ENCODE measurements around the gene PRR33.
"Not testable (repeated sequence)": the region's sequence is repeated elsewhere in the genome, so short reads cannot be mapped to it uniquely, and the experiment has no call there.

The PRR33 gene

DNA sequence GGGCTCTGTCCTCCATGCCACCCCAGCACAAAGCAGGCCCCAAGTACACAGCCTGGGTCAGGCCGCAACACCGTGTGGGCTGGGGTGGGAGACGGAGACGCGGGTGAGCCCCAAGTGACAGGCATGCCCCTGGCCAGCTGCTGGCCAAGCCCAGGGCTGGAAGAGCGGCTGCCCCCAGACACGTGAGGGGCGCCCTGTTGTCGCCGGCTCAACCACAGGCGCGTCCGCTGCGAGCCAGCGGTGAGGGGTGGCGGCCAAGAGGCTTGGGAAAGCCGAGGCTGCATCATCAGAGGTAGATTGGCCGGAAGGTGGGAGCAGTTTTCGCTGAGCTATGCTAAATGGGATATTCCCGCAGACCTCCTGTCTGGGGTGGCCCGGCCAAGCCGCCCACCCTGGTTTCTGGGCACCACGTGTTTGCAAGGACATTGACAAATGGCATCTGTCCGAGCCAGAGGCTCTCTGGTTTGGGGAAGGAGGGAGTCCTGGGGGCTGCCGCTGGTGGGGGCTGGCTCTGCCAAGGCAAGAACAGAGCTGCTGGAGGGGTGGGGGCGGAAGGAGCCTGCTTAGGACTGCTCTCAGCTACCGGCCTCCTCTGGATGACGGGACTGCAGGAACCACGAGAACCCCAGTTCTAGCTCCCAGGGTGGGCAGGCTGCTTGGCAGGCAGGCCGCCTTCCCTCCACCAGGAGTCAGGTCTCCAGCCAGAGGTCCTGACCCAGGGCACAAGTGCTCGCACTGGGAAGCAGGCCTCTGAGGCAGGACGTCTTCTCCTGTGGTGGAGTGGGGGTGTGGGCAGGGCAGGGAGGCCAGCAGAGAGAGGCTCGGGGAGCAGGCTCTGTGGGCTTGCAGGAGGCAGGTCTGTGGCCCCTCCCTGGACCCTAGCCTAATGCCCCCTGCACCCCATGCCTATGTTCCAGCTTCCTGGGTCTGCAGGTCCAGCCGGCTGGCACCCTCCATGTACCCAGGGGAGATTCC is 552 bp downstream of the PRR33 start:
- no peak for FAIRE-seq
- no peak for TF ChIP-seq POLR2A (IDR thresholded peaks at IDR 0.05; ENCODE audit: low read depth, low read length)
- no peak for TF ChIP-seq SPI1 (IDR thresholded peaks at IDR 0.05; ENCODE audit: low read depth, low read length)
- TF ChIP-seq POLR2AphosphoS5 (IDR thresholded peaks at IDR 0.05; ENCODE audit: low read depth, low read length) = peak; percentile 68
- TF ChIP-seq PAX5 (IDR thresholded peaks at IDR 0.05; ENCODE audit: insufficient read depth, low read length, severe bottlenecking) = no peak
- 0 out of 2 replicates have a peak, but pooled peaks have one; percentile 13 for TF ChIP-seq POU2F2 (IDR thresholded peaks at IDR 0.05; ENCODE audit: low read depth, low read length)
- TF ChIP-seq TAF1 (IDR thresholded peaks at IDR 0.05; ENCODE audit: low read depth, low read length) = no peak
- peak; percentile 41 for DNase-seq (ENCODE audit: insufficient read length, low spot score)

DNA sequence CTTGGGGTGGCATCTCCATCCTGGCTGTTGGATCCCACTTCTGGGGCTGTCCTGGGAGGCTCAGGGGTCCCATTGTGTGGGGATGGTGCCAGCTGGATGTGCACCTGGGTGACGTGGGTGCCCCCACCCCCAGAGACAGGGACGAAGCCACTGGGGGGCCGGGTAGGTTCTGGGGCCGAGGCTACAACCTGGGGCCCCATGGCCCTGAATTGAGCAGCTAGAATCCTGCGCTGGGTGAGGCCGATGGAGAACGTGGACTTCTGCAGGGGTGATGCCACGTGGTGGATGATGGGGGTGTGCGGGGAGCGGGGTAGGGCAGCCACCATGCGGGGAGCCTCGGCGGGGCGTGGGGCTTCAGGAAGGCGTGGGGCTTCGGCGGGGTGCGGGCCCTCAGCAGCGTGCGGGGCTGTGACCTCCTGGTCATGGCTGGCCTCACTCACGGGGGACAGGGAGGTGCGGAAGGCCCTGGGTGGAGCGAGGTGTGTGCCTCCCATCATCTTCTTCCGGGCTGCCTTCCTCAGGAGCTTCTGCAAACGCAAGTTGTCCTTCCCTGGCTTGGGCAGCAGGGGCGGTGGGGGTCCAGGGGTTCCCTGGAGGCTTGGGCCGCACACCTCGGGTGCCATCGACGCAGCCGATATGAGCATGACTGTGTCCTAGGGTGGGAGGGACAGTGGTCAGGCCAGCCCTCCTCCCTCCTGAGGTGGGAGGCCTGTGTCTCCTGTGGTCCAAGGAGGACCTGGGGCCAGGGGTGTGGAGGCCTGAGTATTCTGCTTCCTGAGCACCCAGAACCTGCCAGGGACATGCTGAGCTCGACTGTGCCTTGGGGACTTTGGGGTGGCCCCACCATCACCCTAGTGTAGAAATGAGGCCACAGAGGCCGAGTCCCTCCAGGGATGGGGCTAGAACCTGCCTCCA is 1.5 kb downstream of the PRR33 start:
- TF ChIP-seq POLR2A (IDR thresholded peaks at IDR 0.05; ENCODE audit: low read depth, low read length) = no peak
- TF ChIP-seq TAF1 (IDR thresholded peaks at IDR 0.05; ENCODE audit: low read depth, low read length) = no peak
- TF ChIP-seq POLR2AphosphoS5 (IDR thresholded peaks at IDR 0.05; ENCODE audit: low read depth, low read length) = no peak; the same call in 1 of the 2 replicates
- no peak for TF ChIP-seq SPI1 (IDR thresholded peaks at IDR 0.05; ENCODE audit: low read depth, low read length)
- no peak for TF ChIP-seq PAX5 (IDR thresholded peaks at IDR 0.05; ENCODE audit: insufficient read depth, low read length, severe bottlenecking)
- DNase-seq (ENCODE audit: insufficient read length, low spot score) = peak; percentile 39
- no peak for FAIRE-seq

DNA sequence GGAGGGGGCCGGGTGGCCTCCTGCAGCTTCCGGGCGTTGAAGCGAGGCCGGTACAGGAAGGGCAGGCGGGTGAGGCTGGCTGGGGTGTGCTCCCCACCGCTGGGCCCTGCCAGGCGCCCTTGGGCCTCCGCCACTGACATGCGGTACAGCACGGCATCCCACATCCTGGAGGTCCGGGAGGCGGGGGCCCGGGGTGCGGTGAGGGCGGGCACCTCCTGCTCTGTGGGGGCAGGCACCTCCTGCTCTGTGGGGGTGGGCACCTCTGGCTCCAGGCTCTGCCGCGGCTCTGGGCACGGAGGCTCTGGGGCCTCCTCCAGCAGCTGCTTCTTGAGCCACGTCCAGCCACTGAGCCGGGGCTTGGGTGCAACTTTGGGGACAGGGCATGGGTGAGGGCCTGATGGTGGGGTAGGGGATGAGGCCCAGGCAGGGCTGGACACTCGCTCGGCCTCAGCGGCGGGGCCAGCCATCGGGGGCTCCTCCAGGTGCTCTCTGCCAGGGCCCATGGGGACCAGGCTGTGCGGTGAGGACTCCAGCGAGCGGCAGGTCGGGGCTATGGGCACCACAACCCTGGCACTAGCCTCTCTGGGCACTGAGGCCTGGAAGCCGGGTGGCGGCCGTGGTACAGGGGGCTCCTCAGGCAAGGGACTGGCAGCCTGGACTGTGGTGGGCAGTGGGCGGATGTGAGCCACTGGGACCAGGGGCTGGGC is 2.3 kb downstream of the PRR33 start:
- TF ChIP-seq POU2F2 (IDR thresholded peaks at IDR 0.05; ENCODE audit: low read depth, low read length) (no peak), SPI1 (IDR thresholded peaks at IDR 0.05; ENCODE audit: low read depth, low read length) (no peak), POLR2AphosphoS5 (IDR thresholded peaks at IDR 0.05; ENCODE audit: low read depth, low read length) (no peak), POLR2A (IDR thresholded peaks at IDR 0.05; ENCODE audit: low read depth, low read length) (no peak; the same call in 1 of the 2 replicates), TAF1 (IDR thresholded peaks at IDR 0.05; ENCODE audit: low read depth, low read length) (no peak), PAX5 (IDR thresholded peaks at IDR 0.05; ENCODE audit: insufficient read depth, low read length, severe bottlenecking) (no peak)
- FAIRE-seq (no peak), DNase-seq (ENCODE audit: insufficient read length, low spot score) (no peak)

DNA sequence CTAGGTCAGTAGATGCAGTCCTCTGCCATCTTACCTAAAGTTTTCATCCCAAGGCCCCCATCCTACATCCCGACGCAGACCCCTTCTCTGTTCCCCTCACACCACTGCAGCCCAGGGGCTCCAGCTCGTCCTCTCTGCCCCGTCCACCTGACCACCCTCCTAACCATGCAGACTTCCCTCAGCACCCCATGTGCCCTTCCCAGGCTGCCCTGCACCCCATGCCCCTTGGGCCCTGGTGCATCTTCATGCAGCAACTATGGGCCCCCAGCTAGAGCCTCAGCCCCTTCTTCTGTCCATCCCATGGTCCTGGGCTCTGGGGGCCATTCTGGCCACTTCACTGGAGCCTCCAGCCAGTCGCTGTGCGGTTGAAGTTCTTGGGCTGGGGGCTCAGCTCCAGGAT is 2.9 kb downstream of the PRR33 start:
- no peak for DNase-seq (ENCODE audit: insufficient read length, low spot score)
- no peak for FAIRE-seq
- TF ChIP-seq POLR2AphosphoS5 (IDR thresholded peaks at IDR 0.05; ENCODE audit: low read depth, low read length) (no peak), POLR2A (IDR thresholded peaks at IDR 0.05; ENCODE audit: low read depth, low read length) (no peak), TAF1 (IDR thresholded peaks at IDR 0.05; ENCODE audit: low read depth, low read length) (no peak), SPI1 (IDR thresholded peaks at IDR 0.05; ENCODE audit: low read depth, low read length) (no peak), PAX5 (IDR thresholded peaks at IDR 0.05; ENCODE audit: insufficient read depth, low read length, severe bottlenecking) (no peak)

DNA sequence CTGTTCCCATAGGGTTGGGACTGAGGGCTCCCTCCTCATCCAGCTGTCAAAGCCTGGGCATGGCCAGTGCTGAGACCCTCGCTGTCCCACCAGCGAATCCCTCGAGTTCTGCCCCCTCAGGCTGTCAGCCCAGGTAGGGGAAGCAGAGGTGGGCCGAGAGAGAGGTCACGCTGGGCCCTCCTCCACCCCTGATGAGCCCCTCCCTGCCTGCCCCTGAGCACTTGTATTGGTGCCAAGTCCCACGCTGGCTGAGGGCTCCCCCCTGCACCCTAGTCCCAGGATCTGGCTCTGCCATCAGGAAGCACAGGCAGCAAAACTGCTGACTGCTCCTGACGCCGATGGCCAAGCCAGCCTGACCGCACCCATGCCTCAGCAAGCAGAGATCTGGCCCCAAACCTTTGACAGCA is 3.3 kb downstream of the PRR33 start:
- FAIRE-seq (no peak), DNase-seq (ENCODE audit: insufficient read length, low spot score) (no peak)
- TF ChIP-seq SPI1 (IDR thresholded peaks at IDR 0.05; ENCODE audit: low read depth, low read length) (no peak), POLR2AphosphoS5 (IDR thresholded peaks at IDR 0.05; ENCODE audit: low read depth, low read length) (peak; percentile 25; the same call in 1 of the 2 replicates), TAF1 (IDR thresholded peaks at IDR 0.05; ENCODE audit: low read depth, low read length) (no peak), POLR2A (IDR thresholded peaks at IDR 0.05; ENCODE audit: low read depth, low read length) (no peak), PAX5 (IDR thresholded peaks at IDR 0.05; ENCODE audit: insufficient read depth, low read length, severe bottlenecking) (no peak), POU2F2 (IDR thresholded peaks at IDR 0.05; ENCODE audit: low read depth, low read length) (no peak)

DNA sequence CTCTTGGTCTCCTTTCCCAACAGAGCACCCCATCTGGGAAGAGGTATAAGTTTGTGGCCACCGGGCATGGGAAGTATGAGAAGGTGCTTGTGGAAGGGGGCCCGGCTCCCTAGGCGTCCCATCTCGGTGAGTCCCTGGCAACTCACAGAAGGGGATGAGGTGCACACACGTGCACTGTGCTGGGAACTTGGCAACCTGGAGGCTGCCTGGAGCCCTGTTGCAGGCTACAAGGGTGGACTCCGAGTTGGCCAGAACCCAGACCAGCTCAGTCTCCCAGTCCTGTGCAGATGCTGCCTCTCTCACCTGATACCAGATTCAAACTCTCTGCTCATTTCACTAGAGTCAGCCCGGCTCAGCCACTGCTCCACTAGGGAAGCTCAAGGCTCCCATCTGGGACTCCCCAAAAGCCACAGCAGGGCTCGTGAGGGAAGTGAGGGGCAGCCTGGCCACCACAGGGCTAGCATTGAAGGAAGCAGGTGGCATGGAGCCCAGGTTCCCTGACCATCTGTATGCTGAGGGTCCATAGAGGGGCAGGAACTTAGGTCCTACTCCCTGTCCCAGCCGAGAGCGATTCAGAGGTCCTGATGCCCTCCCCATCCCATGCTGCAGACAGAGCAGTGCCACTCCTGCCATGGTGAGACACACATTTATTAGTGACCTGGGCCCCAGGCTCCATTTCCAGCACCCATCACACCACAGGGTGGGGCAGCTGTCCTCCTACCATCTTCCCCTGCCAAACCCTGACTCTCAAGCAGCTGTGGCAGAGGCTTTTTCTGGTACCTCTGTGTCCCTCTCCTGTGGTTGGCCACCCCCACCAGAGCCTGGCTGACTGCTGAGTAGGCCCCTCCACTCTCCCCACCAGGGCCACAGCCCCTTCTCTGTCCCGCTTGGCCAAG is 4.0 kb downstream of the PRR33 start:
- FAIRE-seq (no peak), DNase-seq (ENCODE audit: insufficient read length, low spot score) (no peak)
- TF ChIP-seq POU2F2 (IDR thresholded peaks at IDR 0.05; ENCODE audit: low read depth, low read length) = no peak

DNA sequence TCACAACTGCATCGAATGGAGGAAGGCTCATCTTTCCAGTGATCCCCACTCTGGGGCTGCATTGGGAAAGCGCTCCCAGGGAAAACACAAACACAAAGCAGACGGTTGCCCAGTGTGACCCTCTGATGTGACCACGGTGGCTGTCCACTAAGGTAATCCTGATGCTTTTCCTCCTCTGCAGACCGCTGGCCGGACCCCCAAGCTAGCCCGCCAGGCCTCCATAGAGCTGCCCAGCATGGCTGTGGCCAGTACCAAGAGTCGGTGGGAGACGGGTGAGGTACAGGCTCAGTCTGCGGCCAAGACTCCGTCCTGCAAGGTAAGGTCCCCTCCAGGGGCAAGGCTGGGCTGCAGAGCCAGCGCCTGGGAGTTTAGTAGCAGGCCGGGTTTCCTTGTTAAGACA is 5.1 kb downstream of the PRR33 start:
- not testable (repeated sequence) for FAIRE-seq; DNase-seq (ENCODE audit: insufficient read length, low spot score)

DNA sequence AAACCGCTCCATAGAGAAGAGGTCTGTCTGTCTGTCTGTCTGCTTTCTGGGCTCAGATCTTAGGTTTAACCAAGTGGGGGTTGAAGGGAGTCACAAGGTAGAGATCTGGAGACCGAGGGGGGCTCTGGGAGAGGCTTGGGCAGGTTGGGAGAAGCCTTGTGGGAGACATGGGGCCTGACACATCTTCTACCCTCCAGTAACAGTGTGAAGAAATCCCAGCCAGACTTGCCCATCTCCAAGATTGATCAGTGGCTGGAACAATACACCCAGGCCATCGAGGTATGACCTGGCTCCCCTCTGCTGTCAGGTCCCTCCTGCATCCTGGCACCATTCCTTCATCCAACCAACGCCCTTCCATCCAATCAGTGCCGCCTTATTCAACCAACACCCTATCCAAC is 7.4 kb downstream of the PRR33 start:
- FAIRE-seq (no peak), DNase-seq (ENCODE audit: insufficient read length, low spot score) (no peak)
- no peak for TF ChIP-seq POU2F2 (IDR thresholded peaks at IDR 0.05; ENCODE audit: low read depth, low read length)
- no peak for TF ChIP-seq TAF1 (IDR thresholded peaks at IDR 0.05; ENCODE audit: low read depth, low read length)
- no peak for TF ChIP-seq POLR2A (IDR thresholded peaks at IDR 0.05; ENCODE audit: low read depth, low read length)
- no peak for TF ChIP-seq SPI1 (IDR thresholded peaks at IDR 0.05; ENCODE audit: low read depth, low read length)
- no peak for TF ChIP-seq PAX5 (IDR thresholded peaks at IDR 0.05; ENCODE audit: insufficient read depth, low read length, severe bottlenecking)
- TF ChIP-seq POLR2AphosphoS5 (IDR thresholded peaks at IDR 0.05; ENCODE audit: low read depth, low read length) = 0 out of 2 replicates have a peak, but pooled peaks have one; percentile 10
